GM19238 (cell line): ENCODE data around the gene NT5M.
A peak's percentile ranks its signal among the peaks of the same experiment; 100 is the strongest.
"Not testable (repeated sequence)": the region's sequence is repeated elsewhere in the genome, so short reads cannot be mapped to it uniquely, and the experiment has no call there.

ENCODE experiments used
- DNase-seq: peaks from one replicate; pipeline ENCODE4 v3.0.0; 2011; ENCODE audit warnings: low spot score; ENCODE audit not compliant: insufficient read length

NT5M gene

DNA sequence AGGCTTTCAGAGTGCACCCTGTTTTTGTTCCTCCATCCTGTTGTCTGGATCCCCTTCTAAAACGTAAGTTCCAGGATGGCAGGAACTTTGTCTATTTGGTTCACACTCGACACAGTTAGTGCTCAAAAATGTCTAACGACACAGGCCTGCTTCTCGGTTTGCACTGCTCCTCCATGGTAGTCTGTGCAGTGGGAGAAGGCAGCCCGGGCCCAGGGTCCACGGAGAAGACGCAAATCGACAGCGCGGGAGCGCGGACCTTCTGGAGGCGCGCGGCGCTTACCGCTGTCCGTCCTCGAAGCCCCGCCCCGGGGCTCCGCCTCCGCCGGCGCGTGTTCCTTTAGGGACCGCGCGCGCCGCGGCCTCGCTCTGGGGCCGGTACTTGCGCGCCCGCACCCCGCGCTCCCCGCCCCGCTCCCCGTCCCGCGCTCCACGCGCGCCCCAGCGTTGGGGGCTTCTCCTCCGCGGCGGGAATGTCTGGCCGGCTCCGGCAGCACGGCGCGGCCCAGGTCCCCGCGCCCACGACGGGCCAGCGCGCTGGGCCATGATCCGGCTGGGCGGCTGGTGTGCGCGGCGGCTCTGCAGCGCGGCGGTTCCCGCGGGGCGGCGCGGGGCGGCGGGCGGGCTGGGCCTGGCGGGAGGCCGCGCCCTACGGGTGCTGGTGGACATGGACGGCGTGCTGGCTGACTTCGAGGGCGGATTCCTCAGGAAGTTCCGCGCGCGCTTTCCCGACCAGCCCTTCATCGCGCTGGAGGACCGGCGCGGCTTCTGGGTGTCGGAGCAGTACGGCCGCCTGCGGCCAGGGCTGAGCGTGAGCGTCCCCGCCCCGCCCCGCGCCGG lies at the start of gene NT5M:
TSS of gene NT5M (plus strand) at position 364 of the 837 bp plus-strand sequence. CDS start at position 542, 178 bp downstream.
- peak; percentile 84 for DNase-seq

DNA sequence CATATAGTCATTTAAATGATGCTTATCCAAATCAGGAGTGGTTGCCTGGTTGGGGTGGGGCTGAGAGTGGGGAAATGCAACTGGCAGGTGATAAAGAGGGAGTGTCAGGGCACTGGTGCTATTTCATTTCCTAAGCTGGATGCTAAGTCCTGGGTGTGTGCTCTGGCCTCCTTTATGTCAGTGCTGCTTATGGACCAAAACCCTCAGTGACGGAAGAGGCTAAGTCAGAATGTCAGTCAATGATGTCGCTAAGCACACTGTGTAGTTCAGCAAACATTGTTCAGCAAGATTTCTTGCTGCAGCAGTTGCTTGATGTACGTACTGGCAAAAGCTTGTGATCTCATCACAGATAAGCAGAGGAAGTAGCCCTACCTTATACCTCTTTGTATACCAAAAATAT lies 49.8 kb upstream of the NT5M start:
- DNase-seq: no peak

DNA sequence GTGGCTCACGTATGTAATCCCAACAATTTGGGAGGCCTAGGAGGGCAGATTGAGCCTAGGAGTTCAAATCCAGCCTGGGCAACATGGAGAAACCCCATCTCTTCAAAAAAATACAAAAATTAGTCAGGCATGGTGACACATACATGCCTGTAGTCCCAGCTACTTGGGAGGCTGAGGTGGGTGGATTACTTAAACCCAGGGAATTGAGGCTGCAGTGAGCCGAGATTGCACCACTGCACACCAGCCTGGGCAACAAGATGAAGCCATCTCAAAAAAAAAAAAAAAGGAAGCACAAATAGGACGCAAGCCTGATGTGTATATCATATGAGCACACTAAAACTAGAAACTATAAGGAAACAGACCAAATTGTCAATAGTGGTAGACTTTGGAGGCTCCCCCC lies 49.1 kb upstream of the NT5M start:
- no peak for DNase-seq

GRCh38 chr17:17255689-17256088 lies 47.5 kb upstream of the NT5M start:
- not testable (repeated sequence) for DNase-seq

DNA sequence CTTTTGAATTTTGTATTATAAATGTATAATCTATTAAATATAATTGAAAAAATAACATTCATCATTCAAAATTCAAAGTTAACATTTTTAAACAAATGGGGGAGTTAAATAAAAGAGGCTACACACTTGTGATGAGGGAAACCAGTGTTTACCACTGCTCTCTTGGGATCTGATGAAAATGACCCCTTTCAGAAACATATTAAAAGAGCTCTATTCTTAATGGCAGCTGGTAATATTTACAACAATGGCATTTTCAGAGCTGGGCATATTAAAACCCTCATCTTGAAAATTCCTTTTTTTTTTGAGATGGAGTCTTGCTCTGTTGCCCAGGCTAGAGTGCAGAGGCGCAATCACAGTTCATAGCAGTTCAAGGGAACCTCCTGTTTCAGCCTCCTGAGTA lies 46.9 kb upstream of the NT5M start:
- no peak for DNase-seq

DNA sequence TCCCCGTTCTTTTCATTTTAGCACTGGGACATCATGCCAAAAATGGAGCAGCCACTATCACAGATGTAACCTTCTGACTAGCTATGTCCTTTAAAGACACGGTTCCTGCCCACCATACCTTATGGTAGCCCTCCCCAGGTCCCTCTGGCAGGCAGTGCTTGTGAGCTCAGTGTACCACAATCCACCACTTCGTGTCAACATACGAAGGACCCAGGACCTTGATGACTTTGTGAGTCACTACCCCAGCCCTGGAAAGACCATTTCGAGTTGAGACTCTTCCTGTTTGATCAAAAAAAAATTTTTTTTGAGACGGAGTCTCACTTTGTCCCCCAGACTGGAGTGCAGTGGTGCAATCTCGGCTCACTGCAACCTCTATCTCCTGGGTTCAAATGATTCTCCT lies 45.2 kb upstream of the NT5M start:
- DNase-seq: no peak

DNA sequence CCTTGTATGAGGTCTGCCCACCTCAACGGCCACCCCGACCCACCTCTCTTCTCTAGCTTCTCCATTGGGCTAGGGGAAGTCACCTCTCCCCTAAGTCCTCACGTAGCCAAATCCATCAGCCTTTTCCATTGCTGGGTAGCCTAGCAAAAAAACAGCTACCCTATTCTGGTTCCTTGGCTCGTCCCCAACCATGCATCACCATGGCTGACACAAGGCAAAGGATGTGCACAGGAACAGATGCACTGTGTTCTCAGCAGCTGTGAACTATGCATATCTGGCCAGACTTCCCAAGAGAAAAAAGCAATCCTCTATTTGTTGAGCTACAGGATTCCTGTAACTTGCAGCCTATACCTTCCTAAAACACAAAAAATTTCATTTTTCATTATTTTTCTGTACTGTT lies 44.2 kb upstream of the NT5M start:
- no peak for DNase-seq

DNA sequence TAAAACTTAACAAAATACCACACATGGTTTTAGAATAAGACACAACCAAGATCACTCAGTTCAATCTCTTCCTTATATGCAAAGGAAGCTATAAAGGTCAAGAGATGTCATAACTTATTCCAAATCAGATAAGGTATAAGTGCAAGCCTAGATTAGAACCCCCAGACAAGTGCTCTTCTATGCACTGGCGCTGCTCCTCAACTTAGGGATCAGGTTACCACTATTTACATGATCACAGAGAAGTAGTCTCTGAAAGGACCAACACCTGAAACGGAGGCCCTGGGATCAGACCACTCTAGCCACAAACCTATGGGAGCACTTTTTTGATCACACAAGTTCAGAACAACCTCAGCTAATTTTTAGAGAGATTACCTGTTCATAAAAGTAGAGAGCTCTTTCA lies 38.7 kb upstream of the NT5M start:
- DNase-seq: no peak

DNA sequence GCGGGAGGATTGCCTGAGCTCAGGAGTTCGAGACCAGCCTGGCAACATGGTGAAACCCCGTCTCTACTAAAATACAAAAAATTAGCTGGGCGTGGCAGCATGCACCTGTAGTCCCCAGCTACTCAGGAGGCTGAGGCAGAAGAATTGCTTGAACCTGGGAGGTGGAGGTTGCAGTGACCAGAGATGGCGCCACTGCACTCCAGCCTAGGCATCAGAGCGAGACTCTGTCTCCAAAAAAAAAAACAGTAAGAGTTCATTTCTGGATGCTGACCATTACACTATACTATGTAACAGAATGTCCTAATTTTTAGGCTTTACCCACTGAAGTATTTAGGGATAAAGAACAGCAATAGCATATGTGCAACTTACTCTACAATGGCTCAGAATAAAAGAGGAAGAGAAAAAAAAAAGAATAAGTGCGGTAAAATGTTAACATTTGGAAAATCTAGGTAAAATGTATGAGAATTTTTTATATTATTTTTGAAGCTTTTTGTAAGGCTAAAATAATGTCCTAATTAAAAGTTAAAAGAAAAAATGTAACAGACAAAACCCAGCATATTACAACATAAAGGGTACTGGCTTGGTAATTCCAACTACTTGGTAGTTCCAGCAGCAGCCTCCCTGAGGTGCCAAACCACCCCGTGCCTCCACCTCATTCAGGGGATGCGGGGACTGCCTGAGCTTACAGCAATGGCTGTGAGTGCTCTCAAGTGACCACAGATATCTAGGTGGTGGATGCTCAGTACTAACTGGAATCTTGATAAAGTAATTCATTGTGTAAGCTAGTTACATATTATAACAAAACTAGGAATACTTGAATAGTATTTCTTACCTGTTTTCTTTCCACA lies 33.0 kb upstream of the NT5M start:
- DNase-seq: no peak

DNA sequence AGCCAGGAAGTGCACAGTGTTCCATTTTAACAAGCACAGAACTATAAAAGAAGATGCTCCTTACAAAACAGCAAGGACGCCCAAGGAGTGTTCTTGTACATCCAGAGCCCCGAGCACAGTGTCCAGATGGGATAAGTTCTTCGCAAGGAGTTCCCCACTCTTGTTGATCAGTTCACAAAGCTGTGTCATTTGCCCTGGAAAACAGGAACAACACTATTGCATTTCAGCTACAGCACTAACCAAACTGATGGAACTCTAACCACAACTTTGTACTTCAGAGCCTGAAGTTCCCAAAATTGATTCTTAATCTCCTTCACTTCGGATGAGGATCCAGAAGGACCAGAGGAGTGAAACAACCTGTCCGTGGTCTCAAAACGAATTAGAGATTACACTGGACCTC lies 27.2 kb upstream of the NT5M start:
- DNase-seq: no peak

DNA sequence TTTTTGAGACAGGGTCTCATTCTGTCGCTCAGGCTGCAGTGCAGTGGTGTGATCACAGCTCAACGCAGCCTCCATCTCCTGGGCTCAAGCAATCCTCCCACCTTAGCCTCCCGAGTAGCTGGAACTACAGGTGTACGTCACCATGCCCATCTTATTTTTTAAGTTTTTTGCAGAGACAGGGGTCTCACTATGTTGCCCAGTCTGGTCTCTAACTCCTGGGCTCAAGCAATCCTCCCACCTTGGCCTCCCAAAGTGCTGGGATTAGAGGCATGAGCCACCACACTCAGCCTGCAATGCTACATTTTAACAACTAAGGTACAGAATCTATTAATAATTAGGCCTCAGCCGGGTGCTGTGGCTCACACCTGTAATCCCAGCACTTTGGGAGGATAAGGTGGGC lies 25.7 kb upstream of the NT5M start:
- not testable (repeated sequence) for DNase-seq

GRCh38 chr17:17279316-17279715 lies 23.9 kb upstream of the NT5M start:
- no peak for DNase-seq

DNA sequence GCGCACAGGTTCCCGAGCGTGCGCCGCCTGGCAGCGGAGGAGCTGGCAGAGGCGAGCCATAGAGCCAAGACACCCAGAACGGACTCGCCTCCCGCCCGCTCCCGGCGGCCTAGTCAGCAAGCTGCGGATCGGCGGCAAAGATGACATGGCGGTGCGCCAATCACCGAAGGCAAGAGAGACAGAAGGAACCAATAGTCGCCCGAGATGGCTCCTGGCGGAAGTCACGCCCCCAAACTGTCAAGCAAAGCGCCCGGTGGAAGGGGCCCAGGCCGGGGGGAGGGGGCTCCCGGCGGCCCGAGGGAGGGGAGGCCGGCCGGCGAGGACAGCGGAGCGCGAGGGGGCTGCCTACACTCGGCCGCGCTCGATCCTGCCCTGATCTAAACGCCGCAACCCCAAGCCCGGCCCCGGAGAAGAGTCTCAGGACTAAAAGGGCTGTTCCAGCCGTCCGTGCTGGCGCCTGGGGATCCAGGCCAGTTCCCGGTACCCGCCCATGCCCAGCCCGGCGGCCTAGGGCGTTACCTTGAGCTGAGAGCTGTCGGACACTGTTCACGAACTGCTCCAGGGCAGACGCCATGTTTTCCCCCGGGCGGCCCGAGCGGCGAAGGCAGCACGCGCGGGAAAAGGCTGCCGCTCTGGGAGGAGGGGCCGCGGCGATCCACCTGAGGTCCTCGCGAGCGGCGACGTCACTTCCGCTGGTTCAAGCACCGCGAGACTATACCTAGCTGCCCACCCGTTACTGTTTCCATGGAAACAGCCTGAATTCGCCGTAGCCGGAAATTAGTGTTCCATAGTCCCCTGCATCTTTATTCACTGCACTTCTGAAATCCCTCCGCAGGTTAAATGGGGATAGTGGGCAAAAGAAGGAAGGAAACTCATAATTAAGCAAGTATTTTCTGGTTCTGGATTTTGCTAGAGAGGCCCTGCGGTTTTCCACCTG lies 22.3 kb upstream of the NT5M start, which contains the start of gene COPS3:
TSS of gene COPS3 (minus strand) at position 634 of the 937 bp plus-strand sequence. CDS start at position 574, 60 bp downstream.
- peak; percentile 90 for DNase-seq

- DNase-seq: no peak
Observed at GRCh38 chr17:17285951-17286350, 17.2 kb upstream of the NT5M start.

- no peak for DNase-seq
Observed at GRCh38 chr17:17289086-17289485, 14.1 kb upstream of the NT5M start.

DNA sequence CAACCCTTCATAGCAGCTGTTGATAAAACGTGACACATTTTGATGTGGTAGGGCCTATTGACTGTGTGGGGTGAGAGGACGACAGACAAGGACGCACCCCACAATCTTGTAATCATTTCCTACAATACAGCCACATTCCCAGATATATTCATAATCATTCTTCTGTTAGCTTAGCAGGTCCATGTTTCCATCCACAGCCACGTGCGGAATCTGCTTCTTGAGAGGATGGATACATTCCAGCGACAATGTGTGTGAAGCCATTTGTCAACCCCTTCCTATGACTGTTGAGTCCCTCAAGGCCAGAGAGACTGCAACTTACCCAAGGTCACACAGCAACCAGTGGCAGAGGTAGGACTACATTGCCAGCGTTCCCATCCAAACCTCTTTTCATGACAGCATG lies 13.5 kb upstream of the NT5M start:
- no peak for DNase-seq

DNA sequence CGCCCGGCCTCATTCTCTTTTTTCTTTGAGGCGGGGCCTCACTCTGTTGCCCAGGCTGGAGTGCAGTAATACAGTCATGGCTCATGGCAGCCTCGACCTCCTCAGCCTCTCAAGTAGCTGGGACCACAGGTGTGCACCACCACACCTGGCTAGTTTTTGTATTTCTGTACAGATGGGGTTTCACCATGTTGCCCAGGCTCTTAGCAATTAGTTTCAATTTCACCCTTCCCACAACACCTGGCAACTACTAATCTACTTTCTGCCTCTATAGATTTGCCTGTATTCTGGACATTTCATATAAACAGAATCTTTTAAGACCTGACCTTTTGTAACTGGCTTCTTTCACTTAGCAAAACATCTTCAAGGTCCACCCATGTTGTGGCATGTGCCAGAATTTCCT lies 8.0 kb upstream of the NT5M start:
- DNase-seq: no peak

- DNase-seq: no peak
Observed at GRCh38 chr17:17297217-17297616, 6.0 kb upstream of the NT5M start.

DNA sequence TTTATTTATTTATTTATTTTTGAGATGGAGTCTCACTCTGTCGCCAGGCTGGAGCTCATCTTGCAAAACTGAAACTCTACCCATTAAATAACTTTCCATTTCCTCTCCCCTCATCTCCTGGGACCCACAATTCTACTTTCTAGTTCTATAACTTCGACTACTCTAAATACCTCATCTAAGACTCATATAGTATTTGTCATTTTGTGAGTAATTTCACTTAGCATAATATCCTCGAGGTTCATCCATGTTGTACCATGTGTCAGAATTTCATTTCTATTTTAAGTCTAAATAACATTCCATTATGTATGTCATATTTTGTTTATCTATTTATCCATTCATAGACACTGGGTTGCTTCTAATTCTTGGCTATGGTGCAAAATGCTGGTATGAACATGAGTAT lies 5.1 kb upstream of the NT5M start:
- no peak for DNase-seq

- DNase-seq: no peak
Observed at GRCh38 chr17:17300624-17301568, 2.3 kb upstream of the NT5M start.
